ENCODE measurements around the gene WSB1. TPM values are rescaled to one million over a fixed set of nuclear protein-coding genes. Genes with fewer than 3 reads are reported as not detected.

Gene WSB1
- total and polyA plus RNA-seq, 2 experiments from 2014 or later = 161 to 214 TPM

DNA sequence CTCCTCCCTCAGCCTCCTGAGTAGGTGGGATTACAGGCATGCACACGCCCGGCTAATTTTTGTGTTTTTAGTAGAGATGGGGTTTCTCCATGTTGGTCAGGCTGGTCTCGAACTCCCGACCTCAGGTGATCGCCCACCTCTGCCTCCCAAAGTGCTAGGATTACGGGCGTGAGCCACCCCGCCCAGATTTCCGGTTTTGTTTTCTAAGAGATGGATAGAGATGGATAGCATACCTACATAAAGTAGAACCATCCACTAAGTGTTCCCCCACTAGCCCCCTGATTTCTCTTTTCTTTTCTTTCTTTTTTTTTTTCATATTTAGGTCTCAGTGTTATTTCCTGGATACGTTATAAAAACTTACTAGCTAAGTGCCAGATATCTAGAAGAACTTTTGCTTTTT is 2.0 kb downstream of the WSB1 start:
- peak overlapping the region; percentile 78 for H3K4me3 ChIP-seq
- H3K9me3 ChIP-seq (ENCODE audit: low read depth) = no peaks in the 10 kb centered on the region
- no peaks in the 10 kb centered on the region for H3K36me3 ChIP-seq (replicated peaks; ENCODE audit: insufficient read depth, low read depth)
- TF ChIP-seq, protein P1, sequence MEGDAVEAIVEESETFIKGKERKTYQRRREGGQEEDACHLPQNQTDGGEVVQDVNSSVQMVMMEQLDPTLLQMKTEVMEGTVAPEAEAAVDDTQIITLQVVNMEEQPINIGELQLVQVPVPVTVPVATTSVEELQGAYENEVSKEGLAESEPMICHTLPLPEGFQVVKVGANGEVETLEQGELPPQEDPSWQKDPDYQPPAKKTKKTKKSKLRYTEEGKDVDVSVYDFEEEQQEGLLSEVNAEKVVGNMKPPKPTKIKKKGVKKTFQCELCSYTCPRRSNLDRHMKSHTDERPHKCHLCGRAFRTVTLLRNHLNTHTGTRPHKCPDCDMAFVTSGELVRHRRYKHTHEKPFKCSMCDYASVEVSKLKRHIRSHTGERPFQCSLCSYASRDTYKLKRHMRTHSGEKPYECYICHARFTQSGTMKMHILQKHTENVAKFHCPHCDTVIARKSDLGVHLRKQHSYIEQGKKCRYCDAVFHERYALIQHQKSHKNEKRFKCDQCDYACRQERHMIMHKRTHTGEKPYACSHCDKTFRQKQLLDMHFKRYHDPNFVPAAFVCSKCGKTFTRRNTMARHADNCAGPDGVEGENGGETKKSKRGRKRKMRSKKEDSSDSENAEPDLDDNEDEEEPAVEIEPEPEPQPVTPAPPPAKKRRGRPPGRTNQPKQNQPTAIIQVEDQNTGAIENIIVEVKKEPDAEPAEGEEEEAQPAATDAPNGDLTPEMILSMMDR (IDR thresholded peaks at IDR 0.05; ENCODE audit: poor library complexity) = no peak
- 33% methylated on average over 10 of the region's 10 CpGs for WGBS (ENCODE audit: low lambda C conversion rate, missing lambda C conversion rate)
- H2AFZ ChIP-seq = no peak overlapping the region
- no peak for DNase-seq (ENCODE audit: low spot score)
- peak overlapping the region; percentile 82 for H3K4me2 ChIP-seq
- peaks cover 66% of the 10 kb centered on the region for H3K79me2 ChIP-seq
- H3K9me2 ChIP-seq (replicated peaks; ENCODE audit: insufficient read depth) = no peaks in the 10 kb centered on the region
- peaks cover 57% of the 10 kb centered on the region for H4K20me1 ChIP-seq (ENCODE audit: insufficient read depth, poor library complexity, severe bottlenecking)
- H3K27ac ChIP-seq = peak overlapping the region; percentile 100
- H3K27me3 ChIP-seq = no peaks in the 10 kb centered on the region
- H3K4me1 ChIP-seq (ENCODE audit: insufficient read depth) = peaks cover 36% of the 10 kb centered on the region

DNA sequence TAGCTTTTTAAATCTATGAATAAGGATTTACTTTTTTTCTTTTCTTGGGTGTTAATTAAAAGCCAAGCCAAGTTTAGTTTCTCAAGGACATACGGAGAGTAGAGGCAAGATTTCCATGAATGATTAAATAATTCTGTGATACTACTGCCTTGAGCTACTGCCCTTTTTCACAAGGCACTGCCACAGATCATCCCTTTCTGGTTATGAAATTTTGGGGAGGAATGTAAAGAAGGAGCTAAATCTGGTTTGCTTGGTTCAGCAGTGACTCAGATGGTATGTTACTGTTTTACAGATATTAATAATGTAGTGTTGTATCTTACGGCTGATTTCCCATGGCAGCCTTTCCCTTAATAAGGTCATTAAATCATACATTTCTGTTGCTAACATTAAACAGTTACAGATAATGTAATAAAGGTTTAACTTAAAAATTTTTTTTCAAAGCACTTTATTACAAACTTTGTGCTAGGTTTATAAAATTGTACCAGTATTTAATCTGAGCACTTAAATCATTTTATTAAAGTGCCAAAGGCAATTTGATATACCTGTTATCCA is 2.6 kb downstream of the WSB1 start:
- DNase-seq (ENCODE audit: low spot score) = peak; percentile 18
- no peaks in the 10 kb centered on the region for H3K27me3 ChIP-seq
- no peak for TF ChIP-seq EZH2phosphoT487 (IDR thresholded peaks at IDR 0.05; ENCODE audit: low read depth, severe bottlenecking, unreplicated experiment)
- TF ChIP-seq EZH2 (IDR thresholded peaks at IDR 0.05; ENCODE audit: borderline replicate concordance) = no peak
- TF ChIP-seq, protein P1 (IDR thresholded peaks at IDR 0.05; ENCODE audit: poor library complexity) = no peak
- 31% methylated on average over 2 of the region's 2 CpGs for WGBS (ENCODE audit: low lambda C conversion rate, missing lambda C conversion rate)
- H3K27ac ChIP-seq = peak overlapping the region; percentile 100
- no peaks in the 10 kb centered on the region for H3K36me3 ChIP-seq (replicated peaks; ENCODE audit: insufficient read depth, low read depth)
- no peaks in the 10 kb centered on the region for H3K9me2 ChIP-seq (replicated peaks; ENCODE audit: insufficient read depth)
- no peak overlapping the region for H2AFZ ChIP-seq
- H3K79me2 ChIP-seq = peaks cover 71% of the 10 kb centered on the region
- peaks cover 36% of the 10 kb centered on the region for H3K4me1 ChIP-seq (ENCODE audit: insufficient read depth)
- peak overlapping the region; percentile 82 for H3K4me2 ChIP-seq
- H4K20me1 ChIP-seq (ENCODE audit: insufficient read depth, poor library complexity, severe bottlenecking) = peaks cover 63% of the 10 kb centered on the region
- no peaks in the 10 kb centered on the region for H3K9me3 ChIP-seq (ENCODE audit: low read depth)
- H3K4me3 ChIP-seq = peak overlapping the region; percentile 78

DNA sequence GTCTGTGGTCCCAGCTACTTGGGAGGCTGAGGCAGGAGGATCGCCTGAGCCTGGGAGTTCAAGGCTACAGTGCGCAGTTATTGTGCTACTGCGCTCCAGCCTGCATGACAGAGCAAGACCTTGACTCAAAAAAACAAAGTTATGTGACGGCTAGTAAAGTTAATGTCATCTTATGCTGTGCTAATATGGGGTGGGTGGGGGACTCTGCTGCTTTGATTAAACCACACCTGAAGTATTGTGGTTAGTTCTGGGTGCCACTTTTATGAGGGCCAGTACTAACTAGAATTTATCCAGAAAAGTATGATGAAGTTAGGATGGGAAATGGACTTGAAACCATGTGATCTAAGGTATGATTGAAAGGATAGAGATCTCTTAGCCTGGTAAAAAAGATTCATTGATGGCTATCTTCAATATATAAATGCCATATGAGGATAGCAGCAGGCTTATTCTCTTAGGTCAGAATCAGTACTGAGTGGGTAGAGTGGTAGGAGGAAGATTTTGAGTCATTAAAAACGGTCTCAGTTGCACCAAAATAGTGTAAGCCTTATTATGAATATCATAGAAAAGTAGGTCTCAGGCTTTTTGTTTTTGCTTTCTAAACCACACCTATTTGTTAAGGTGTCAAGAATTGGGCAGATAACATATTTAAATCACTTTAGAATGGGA is 5.6 kb downstream of the WSB1 start:
- no peaks in the 10 kb centered on the region for H3K36me3 ChIP-seq (replicated peaks; ENCODE audit: insufficient read depth, low read depth)
- H3K27ac ChIP-seq = no peak overlapping the region
- H3K4me1 ChIP-seq (ENCODE audit: insufficient read depth) = peaks cover 31% of the 10 kb centered on the region
- H3K9me2 ChIP-seq (replicated peaks; ENCODE audit: insufficient read depth) = no peaks in the 10 kb centered on the region
- no peaks in the 10 kb centered on the region for H3K9me3 ChIP-seq (ENCODE audit: low read depth)
- H3K4me3 ChIP-seq = no peak overlapping the region
- DNase-seq (ENCODE audit: low spot score) = no peak
- TF ChIP-seq EZH2 (IDR thresholded peaks at IDR 0.05; ENCODE audit: borderline replicate concordance) = no peak
- TF ChIP-seq, protein P1 (IDR thresholded peaks at IDR 0.05; ENCODE audit: poor library complexity) = no peak
- TF ChIP-seq EZH2phosphoT487 (IDR thresholded peaks at IDR 0.05; ENCODE audit: low read depth, severe bottlenecking, unreplicated experiment) = no peak
- H3K4me2 ChIP-seq = peak overlapping the region; percentile 45
- peaks cover 92% of the 10 kb centered on the region for H4K20me1 ChIP-seq (ENCODE audit: insufficient read depth, poor library complexity, severe bottlenecking)
- peaks cover 96% of the 10 kb centered on the region for H3K79me2 ChIP-seq
- H2AFZ ChIP-seq = no peak overlapping the region
- 95% methylated on average over 5 of the region's 5 CpGs for WGBS (ENCODE audit: low lambda C conversion rate, missing lambda C conversion rate)
- no peaks in the 10 kb centered on the region for H3K27me3 ChIP-seq
